HTERT RPE-1 (cell line): ENCODE results near the gene CTNNA2.

Experiments used
- in situ Hi-C: fragments of 300-500 bp; cut with MboI; formaldehyde crosslinking; loops from 4 replicates; pipeline ENCODE4 v1.14.3; 2020; ENCODE audit warnings: low sequenced_read_pairs

The CTNNA2 gene

DNA sequence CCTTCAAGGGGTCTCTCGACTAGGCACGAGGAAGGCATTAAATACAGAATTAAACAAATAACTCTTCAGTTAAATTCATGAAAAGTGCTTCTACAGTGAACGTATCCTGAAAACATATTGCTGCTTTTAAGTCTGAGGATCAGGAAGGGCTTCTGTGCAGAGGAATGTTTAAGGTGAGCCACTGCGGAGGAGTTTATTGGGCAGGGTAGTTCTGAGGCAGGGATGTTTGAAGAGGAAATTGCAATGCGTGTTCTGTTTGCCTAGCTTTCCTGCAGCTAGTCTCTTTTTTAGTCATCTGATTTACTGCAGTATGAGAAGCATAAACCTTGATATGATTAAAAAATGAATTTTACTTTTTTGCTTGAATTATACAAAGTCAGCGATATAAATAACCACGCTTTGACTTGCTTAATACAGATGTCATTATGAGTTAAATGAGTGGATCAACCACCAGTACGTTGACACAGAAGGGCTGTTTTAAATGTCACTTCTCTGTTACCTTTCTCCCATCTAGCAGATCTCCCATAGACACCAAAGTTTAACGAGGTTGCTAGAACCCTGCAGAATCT is 98.7 kb downstream of the CTNNA2 start:
- in situ Hi-C loops = no loop called here

GRCh38 chr2:79612999-79613398 is 100.1 kb downstream of the CTNNA2 start:
- in situ Hi-C loops = no loop called here

- in situ Hi-C loops = no loop called here
Measured at GRCh38 chr2:79619442-79619841, 106.6 kb downstream of the CTNNA2 start.

- in situ Hi-C loops = no loop called here
Measured at GRCh38 chr2:79619976-79620375, 107.1 kb downstream of the CTNNA2 start.

- in situ Hi-C loops = no loop called here
Measured at GRCh38 chr2:79620679-79621078, 107.8 kb downstream of the CTNNA2 start.

- in situ Hi-C loops = no loop called here
Measured at GRCh38 chr2:79621252-79621651, 108.4 kb downstream of the CTNNA2 start.

DNA sequence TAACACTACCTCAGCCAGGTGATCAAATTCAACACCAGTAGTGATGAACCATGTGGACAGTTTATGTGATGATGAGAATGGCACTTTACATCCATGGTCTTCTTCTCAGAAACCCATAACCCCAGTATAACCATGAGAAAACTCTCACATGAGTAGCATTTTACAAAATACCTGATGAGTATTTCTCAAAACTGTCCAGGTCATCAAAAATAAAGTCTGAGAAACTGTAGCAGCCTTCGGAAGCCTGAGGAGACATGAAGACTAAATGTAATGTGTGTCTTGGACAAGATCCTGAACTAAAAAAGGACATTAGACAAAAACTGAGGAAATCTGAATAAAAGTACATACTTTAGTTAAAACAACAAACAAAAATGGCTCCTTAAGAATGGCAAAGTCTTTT is 108.9 kb downstream of the CTNNA2 start:
- in situ Hi-C loops = no loop called here

DNA sequence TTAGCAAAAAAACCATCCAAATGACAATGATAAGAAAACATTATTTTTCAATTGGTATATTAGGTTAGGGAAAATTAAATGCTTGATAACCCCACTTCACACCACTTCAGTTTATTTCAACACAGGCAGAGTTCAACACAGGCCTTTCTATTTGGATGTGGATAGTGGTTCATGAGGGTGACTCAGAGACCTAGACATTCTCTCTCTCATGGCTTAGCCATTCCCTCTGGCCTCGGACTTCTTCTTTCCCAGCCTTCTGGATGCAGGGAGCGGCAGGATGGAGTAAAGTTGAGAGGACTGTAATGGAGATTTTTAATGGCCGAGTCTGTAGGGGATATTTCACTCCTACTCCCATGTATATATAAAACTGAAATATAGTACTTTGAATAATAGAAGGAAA is 109.7 kb downstream of the CTNNA2 start:
- in situ Hi-C loops = no loop called here

DNA sequence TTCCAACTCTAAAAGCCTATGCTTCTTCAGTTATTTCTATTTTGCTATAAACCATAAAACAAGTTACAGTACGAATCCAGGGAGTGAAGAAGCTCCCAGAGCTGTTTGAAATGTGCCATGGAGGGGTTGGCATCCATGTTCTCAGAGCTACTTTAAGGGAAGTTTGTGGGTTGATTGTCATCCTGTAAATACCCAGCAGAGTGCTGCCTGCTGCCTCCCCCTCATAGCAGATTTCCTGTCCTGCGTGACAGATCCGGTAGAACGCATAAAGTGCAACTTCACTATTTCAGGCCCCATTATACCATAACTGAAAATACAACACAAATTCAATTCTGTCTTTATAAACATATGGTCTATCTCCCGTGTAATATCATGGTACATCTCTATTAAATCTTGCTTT is 114.4 kb downstream of the CTNNA2 start:
- in situ Hi-C loops = no loop called here

DNA sequence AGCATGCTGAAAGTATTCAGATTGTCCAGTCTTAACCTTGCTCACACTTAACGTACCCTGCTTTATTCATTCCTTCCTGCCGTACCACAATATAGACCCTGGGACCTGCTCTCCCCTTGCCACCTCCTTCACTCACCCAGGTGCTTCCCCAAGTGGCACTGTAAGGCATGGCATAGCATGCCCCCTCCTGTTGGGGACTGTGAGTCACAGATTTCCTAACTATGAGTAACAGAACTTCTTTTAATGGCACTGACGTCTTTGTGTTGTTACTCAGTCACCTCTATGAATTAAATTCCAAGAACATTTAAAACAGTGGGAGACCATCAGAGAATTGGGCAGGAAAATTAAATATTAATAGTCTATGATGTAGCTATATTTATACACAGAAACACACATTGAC is 117.2 kb downstream of the CTNNA2 start:
- in situ Hi-C loops = no loop called here

DNA sequence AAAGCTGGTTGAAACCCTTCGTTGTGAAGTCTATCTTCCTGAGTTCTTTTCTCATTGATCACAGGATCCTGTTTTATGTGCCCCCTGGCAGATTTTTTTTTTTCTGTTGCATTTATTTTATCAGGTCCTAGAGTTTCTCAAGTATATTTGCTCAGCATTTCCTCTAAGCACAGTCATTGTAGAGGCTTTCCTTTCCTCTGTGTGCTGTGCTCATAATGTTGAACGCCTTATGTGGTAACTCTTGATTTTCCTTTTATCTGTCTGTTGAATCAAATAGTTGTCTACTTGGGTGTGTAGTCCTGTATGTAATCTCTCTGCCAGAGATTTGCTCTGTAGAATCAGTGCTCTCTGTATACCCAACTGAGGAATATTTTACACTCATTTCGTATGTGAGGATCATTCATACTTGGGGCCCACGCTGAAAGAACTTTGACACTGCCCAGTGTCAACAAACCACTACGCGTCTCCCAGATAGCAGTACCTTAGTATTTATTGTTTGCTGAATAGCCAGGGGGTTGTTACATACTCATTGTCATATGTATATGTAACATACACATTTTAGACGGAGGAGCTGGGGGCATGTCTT is 118.2 kb downstream of the CTNNA2 start:
- in situ Hi-C loops = no loop called here

- in situ Hi-C loops = no loop called here
Measured at GRCh38 chr2:79638410-79638809, 125.6 kb downstream of the CTNNA2 start.

- in situ Hi-C loops = no loop called here
Measured at GRCh38 chr2:79638954-79639353, 126.1 kb downstream of the CTNNA2 start.

GRCh38 chr2:79640001-79640400 is 127.2 kb downstream of the CTNNA2 start:
- in situ Hi-C loops = no loop called here

- in situ Hi-C loops = no loop called here
Measured at GRCh38 chr2:79649531-79649930, 136.7 kb downstream of the CTNNA2 start.

GRCh38 chr2:79660557-79660956 is 147.7 kb downstream of the CTNNA2 start:
- in situ Hi-C loops = no loop called here

DNA sequence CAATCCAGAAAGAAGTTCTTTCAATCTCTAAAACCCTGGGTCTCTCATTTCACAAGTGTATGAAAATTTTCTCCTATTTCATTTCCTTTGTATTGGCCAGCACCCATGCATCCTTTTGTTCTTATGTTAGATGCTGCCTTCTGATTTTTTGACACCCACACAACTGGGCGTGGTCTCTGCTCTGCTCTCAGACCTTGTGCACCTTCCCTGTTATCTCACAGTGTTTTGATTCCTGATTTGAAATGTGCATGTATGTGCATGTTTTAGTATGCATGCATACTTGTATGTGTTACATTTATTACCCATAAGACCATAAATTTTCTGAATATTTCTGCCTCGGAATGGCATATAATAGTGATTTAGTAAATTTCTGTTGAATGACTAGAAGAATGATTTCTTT is 152.2 kb downstream of the CTNNA2 start:
- in situ Hi-C loops = no loop called here

DNA sequence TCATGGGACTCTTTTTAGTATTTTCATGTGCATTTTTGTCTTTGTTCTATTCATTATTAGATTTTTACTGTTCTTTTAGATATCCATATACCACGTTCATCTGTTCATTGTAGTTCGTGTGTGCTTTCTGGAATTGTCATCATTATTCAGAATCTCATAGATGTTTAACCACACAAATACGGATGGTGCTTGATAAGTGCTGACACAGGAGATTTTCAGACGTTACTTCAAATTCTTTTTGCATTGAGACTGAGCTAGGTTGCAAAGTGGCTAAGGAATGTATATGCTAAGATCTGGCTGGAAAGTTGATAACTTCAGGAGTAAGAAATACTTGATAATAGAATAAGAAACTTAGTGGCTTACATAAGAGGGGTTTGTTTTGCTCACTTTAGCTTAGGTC is 153.6 kb downstream of the CTNNA2 start:
- in situ Hi-C loops = no loop called here

DNA sequence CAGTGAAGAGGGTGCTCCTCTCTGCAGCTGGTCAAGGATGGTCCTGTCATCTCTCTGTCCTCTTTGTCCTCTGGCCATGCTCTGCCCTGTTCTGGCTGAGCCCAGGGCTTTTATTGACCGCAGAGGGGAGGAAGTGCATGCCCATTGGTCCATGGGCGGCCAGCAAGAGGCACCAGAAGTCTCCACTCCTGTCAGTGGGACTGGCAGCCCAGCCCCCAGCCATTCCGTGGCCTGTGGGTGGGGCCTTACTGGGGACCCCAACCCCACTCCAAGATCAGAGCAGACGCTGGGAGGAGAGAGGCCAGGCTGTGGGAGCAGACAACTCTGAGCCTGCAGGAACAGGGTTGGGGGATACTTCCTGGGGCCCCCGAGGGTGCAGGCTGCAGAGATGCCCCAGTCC is 156.9 kb downstream of the CTNNA2 start:
- in situ Hi-C loops = no loop called here

DNA sequence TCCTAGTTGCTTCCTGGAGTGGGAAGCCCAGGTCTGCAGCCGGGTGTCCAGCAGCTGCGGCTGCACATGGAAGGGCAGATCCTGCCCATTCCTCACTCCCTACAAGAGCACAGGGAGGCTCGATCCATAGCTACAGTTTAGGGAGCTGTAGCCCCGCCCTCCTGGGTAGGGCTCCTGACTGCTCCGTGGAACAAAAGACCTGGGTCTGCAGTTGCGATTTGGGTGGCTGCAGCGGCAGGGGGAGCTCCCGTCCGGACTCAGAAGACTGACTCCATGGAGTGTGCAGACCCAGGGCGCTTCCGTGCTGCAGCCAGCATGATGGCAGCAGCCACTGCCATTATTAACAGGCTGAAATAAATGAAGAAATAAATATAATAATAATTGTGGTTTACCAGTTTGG is 157.3 kb downstream of the CTNNA2 start:
- in situ Hi-C loops = no loop called here

- in situ Hi-C loops = no loop called here
Measured at GRCh38 chr2:79686884-79687283, 174.0 kb downstream of the CTNNA2 start.

DNA sequence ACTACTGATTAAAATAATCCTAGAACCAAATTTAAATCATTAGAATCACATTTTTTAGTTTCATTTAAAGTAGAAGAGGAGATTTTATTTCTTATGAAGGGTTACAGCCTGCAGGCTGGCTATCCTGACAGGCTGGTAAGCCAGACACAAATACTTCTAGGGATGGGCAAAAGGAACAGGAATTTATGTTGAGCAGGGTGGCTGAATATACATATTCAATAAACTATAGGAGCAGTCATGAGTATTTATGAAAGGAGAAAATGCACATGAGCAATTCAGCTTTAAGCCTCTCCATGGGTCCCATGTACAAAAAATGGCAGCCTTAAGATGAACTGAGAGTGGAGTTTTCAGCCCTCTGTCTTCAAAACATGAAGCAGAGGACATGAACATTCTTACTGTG is 182.4 kb downstream of the CTNNA2 start:
- in situ Hi-C loops = no loop called here

GRCh38 chr2:79697200-79697599 is 184.3 kb downstream of the CTNNA2 start:
- in situ Hi-C loops = no loop called here
